ENCODE results near the gene TRIP12.
A peak's percentile ranks its signal among the peaks of the same experiment; 100 is the strongest.
"Not testable (repeated sequence)": the region's sequence is repeated elsewhere in the genome, so short reads cannot be mapped to it uniquely, and the experiment has no call there.

TRIP12 gene

GRCh38 chr2:229836847-229837246 lies 85.0 kb downstream of the TRIP12 start (continued):
- TF ChIP-seq ZNF37A (tag by site-specific recombination; IDR thresholded peaks at IDR 0.05), result no peak
- no peak for TF ChIP-seq ZNF24 (tag by site-specific recombination; IDR thresholded peaks at IDR 0.05)
- no peak for TF ChIP-seq ZNF18 (tag by site-specific recombination; IDR thresholded peaks at IDR 0.05)
- no peak for TF ChIP-seq ZNF366 (tag by site-specific recombination; conservative IDR thresholded peaks at IDR 0.05)
- TF ChIP-seq ZNF121 (tag by site-specific recombination; IDR thresholded peaks at IDR 0.05), result no peak
- TF ChIP-seq ZNF621 (tag by site-specific recombination; IDR thresholded peaks at IDR 0.05), result no peak
- no peak for TF ChIP-seq ZNF274 (IDR thresholded peaks at IDR 0.05; ENCODE audit: low read length)
- no peak for TF ChIP-seq ZNF274 (tag by site-specific recombination; IDR thresholded peaks at IDR 0.05; ENCODE audit: borderline replicate concordance)
- TF ChIP-seq ZNF777 (tag by site-specific recombination; IDR thresholded peaks at IDR 0.05; ENCODE audit: borderline replicate concordance), result no peak
- TF ChIP-seq, protein P1, sequence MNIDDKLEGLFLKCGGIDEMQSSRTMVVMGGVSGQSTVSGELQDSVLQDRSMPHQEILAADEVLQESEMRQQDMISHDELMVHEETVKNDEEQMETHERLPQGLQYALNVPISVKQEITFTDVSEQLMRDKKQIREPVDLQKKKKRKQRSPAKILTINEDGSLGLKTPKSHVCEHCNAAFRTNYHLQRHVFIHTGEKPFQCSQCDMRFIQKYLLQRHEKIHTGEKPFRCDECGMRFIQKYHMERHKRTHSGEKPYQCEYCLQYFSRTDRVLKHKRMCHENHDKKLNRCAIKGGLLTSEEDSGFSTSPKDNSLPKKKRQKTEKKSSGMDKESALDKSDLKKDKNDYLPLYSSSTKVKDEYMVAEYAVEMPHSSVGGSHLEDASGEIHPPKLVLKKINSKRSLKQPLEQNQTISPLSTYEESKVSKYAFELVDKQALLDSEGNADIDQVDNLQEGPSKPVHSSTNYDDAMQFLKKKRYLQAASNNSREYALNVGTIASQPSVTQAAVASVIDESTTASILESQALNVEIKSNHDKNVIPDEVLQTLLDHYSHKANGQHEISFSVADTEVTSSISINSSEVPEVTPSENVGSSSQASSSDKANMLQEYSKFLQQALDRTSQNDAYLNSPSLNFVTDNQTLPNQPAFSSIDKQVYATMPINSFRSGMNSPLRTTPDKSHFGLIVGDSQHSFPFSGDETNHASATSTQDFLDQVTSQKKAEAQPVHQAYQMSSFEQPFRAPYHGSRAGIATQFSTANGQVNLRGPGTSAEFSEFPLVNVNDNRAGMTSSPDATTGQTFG (tag by site-specific recombination; IDR thresholded peaks at IDR 0.05; ENCODE audit: borderline replicate concordance), result no peak

DNA sequence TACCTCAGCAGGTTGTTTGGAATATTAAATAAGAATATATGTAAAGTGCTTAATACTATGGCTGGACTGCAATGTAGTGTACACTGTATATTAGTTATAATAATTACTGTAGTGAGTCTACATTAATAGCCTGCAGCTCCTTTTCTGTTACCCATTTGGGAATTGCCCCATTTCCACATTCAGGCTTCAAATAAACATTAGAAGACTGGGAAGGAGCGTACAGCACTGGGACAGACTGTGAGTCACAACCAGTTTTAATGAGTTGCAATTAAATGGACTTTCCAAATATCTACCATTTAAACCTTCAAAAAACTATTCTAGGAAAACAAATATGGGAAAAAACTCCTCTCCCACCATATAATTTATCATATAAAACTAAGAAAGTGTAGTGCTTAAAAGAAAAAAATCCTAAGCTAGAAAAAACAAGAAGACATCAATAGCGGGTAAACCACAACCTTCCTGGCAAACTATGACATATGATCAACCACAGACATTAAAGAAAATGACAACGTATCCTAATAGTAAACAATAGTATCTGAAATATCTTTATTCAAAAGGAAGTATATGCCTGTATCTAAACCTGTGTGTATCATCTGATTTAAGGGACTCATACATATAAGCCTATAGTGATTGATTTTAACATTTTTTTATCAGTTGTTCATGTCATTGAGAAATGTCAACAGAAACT lies 86.1 kb downstream of the TRIP12 start:
- no peak overlapping the region for H3K4me3 ChIP-seq (ENCODE audit: low read depth, low read length)
- ChIA-PET POLR2A (interaction anchor here (1.4 kb wide), 1 partner anchor 15 kb away, joined by 5 read pairs; no protein-coding TSS in a partner anchor), CTCF (interaction anchor here (1.0 to 1.2 kb wide), 2 partner anchors 8 to 486 kb away, joined by 3 read pairs; no protein-coding TSS in a partner anchor)
- TF ChIP-seq OVOL3 (tag by site-specific recombination; IDR thresholded peaks at IDR 0.05) (no peak), SALL2 (tag by site-specific recombination; IDR thresholded peaks at IDR 0.05; ENCODE audit: borderline replicate concordance) (no peak), YY2 (tag by site-specific recombination; IDR thresholded peaks at IDR 0.05) (no peak), PRDM6 (tag by site-specific recombination; IDR thresholded peaks at IDR 0.05) (peak; percentile 90), ZNF571 (tag by site-specific recombination; IDR thresholded peaks at IDR 0.05) (no peak)
- H3K27ac ChIP-seq (ENCODE audit: extremely low read depth, low read depth, low read length), result no peak overlapping the region
- H3K9me3 ChIP-seq (ENCODE audit: control insufficient read depth, insufficient read depth, low read depth, low read length), result no peaks in the 10 kb centered on the region
- H3K4me1 ChIP-seq (ENCODE audit: control insufficient read depth, insufficient read depth, low read length), result peaks cover 9% of the 10 kb centered on the region; the same call in 1 of the 2 replicates
- peaks cover 9 to 46% of the 10 kb centered on the region in 2 experiments for H3K36me3 ChIP-seq (ENCODE audit: control insufficient read depth in 2 of 2, insufficient read depth in 1 of 2, low read length in 2 of 2)

- H3K4me1 ChIP-seq (ENCODE audit: control insufficient read depth, insufficient read depth, low read length); H3K9me3 ChIP-seq (ENCODE audit: control insufficient read depth, insufficient read depth, low read depth, low read length); H3K27ac ChIP-seq (ENCODE audit: extremely low read depth, low read depth, low read length); H3K4me3 ChIP-seq (ENCODE audit: low read depth, low read length); CTCF ChIA-PET: not testable (repeated sequence)
- H3K36me3 ChIP-seq (ENCODE audit: control insufficient read depth in 2 of 2, insufficient read depth in 1 of 2, low read length in 2 of 2), result peaks cover 0 to 50% of the 10 kb centered on the region in 2 experiments; a peak in 2 of 3 replicates
- TF ChIP-seq, protein P2, sequence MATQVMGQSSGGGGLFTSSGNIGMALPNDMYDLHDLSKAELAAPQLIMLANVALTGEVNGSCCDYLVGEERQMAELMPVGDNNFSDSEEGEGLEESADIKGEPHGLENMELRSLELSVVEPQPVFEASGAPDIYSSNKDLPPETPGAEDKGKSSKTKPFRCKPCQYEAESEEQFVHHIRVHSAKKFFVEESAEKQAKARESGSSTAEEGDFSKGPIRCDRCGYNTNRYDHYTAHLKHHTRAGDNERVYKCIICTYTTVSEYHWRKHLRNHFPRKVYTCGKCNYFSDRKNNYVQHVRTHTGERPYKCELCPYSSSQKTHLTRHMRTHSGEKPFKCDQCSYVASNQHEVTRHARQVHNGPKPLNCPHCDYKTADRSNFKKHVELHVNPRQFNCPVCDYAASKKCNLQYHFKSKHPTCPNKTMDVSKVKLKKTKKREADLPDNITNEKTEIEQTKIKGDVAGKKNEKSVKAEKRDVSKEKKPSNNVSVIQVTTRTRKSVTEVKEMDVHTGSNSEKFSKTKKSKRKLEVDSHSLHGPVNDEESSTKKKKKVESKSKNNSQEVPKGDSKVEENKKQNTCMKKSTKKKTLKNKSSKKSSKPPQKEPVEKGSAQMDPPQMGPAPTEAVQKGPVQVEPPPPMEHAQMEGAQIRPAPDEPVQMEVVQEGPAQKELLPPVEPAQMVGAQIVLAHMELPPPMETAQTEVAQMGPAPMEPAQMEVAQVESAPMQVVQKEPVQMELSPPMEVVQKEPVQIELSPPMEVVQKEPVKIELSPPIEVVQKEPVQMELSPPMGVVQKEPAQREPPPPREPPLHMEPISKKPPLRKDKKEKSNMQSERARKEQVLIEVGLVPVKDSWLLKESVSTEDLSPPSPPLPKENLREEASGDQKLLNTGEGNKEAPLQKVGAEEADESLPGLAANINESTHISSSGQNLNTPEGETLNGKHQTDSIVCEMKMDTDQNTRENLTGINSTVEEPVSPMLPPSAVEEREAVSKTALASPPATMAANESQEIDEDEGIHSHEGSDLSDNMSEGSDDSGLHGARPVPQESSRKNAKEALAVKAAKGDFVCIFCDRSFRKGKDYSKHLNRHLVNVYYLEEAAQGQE (tag by site-specific recombination; IDR thresholded peaks at IDR 0.05), result peak; percentile 78
- POLR2A ChIA-PET, result interaction anchor here (1.4 kb wide), 1 partner anchor 17 kb away, joined by 5 read pairs; no protein-coding TSS in a partner anchor
Measured at GRCh38 chr2:229834368-229834767, 87.4 kb downstream of the TRIP12 start.
